Activated T-cell treated with anti-CD3 and anti-CD28 coated beads for 1 hour (primary cell): ENCODE results near the gene USHBP1.
"Not testable (repeated sequence)": the region's sequence is repeated elsewhere in the genome, so short reads cannot be mapped to it uniquely, and the experiment has no call there.

Experiments used
- DNase-seq: peaks from one replicate; pipeline ENCODE4 v3.0.0-alpha.2; 2020; ENCODE audit warnings: low read depth

The USHBP1 gene

GRCh38 chr19:17294051-17294891 is 29.7 kb upstream of the USHBP1 start:
- peak; percentile 35 for DNase-seq

- no peak for DNase-seq
Measured at GRCh38 chr19:17293605-17294004, 29.1 kb upstream of the USHBP1 start.

- peak; percentile 69 for DNase-seq
Measured at GRCh38 chr19:17292301-17293074, 27.9 kb upstream of the USHBP1 start.

GRCh38 chr19:17289489-17289888 is 24.9 kb upstream of the USHBP1 start:
- no peak for DNase-seq

- no peak for DNase-seq
Measured at GRCh38 chr19:17286752-17287151, 22.2 kb upstream of the USHBP1 start.

GRCh38 chr19:17286263-17286662 is 21.7 kb upstream of the USHBP1 start:
- no peak for DNase-seq

- DNase-seq: no peak
Measured at GRCh38 chr19:17285415-17286135, 21.0 kb upstream of the USHBP1 start.

- DNase-seq: no peak
Measured at GRCh38 chr19:17283504-17283996, 19.0 kb upstream of the USHBP1 start.

GRCh38 chr19:17282488-17283125 is 18.1 kb upstream of the USHBP1 start:
- DNase-seq: peak; percentile 69

GRCh38 chr19:17281391-17282304 is 17.1 kb upstream of the USHBP1 start, which contains the start of gene ANKLE1:
Gene ANKLE1 (plus strand): TSS chr19:17281901. CDS start chr19:17281921, 20 bp downstream.
- DNase-seq: no peak

- no peak for DNase-seq
Measured at GRCh38 chr19:17279436-17279835, 14.9 kb upstream of the USHBP1 start.

- DNase-seq: no peak
Measured at GRCh38 chr19:17275441-17276175, 11.1 kb upstream of the USHBP1 start.

GRCh38 chr19:17274892-17275291 is 10.3 kb upstream of the USHBP1 start:
- DNase-seq: not testable (repeated sequence)

GRCh38 chr19:17268754-17269153 is 4.2 kb upstream of the USHBP1 start:
- no peak for DNase-seq

GRCh38 chr19:17266975-17267788 is 2.6 kb upstream of the USHBP1 start, which contains the start of gene BABAM1:
Gene BABAM1 (plus strand): TSS chr19:17267443. CDS start chr19:17268807, 1,364 bp downstream.
- DNase-seq: peak; percentile 83

- DNase-seq: no peak
Measured at GRCh38 chr19:17266589-17266974, 2.0 kb upstream of the USHBP1 start.

- DNase-seq: no peak
Measured at GRCh38 chr19:17266026-17266425, 1.5 kb upstream of the USHBP1 start.

- no peak for DNase-seq
Measured at GRCh38 chr19:17263712-17264640, 569 bp downstream of the USHBP1 start.
